ENCODE results near the gene CCDC12.

Gene CCDC12

DNA sequence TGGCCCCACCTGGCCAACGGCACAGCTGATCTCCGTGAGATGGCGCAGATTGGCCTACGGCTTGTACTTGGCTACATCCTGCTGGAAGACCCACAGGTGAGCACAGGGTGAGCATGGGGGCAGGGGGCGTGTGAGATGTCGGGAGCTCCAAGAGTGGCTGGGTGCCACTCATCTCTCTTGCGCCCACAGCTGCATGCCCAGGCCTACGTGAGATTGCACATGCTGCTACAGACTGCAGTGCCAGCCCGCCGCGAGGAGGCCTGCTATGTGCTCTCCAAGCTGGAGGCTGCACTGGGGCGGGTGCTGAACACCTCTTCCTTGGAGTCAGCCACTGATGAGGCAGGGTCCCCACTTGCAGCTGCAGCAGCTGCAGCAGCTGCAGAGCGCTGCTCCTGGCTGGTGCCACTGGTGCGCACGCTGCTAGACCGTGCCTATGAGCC lies 25.2 kb upstream of the CCDC12 start:
- no peak for DNase-seq
- TF ChIP-seq EZH2 (optimal IDR thresholded peaks at IDR 0.05; ENCODE audit: low read depth, low read length) (no peak), EZH2phosphoT487 (IDR thresholded peaks at IDR 0.05; ENCODE audit: low read length) (no peak)
- TF ChIP-seq, protein P1, sequence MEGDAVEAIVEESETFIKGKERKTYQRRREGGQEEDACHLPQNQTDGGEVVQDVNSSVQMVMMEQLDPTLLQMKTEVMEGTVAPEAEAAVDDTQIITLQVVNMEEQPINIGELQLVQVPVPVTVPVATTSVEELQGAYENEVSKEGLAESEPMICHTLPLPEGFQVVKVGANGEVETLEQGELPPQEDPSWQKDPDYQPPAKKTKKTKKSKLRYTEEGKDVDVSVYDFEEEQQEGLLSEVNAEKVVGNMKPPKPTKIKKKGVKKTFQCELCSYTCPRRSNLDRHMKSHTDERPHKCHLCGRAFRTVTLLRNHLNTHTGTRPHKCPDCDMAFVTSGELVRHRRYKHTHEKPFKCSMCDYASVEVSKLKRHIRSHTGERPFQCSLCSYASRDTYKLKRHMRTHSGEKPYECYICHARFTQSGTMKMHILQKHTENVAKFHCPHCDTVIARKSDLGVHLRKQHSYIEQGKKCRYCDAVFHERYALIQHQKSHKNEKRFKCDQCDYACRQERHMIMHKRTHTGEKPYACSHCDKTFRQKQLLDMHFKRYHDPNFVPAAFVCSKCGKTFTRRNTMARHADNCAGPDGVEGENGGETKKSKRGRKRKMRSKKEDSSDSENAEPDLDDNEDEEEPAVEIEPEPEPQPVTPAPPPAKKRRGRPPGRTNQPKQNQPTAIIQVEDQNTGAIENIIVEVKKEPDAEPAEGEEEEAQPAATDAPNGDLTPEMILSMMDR (IDR thresholded peaks at IDR 0.05; ENCODE audit: low read length) = no peak
- no peak overlapping the region for H3K4me3 ChIP-seq (ENCODE audit: low read length)
- no peak overlapping the region for H2AFZ ChIP-seq (ENCODE audit: low read length)
- no peak overlapping the region for H3K9ac ChIP-seq (ENCODE audit: low read length)
- no peaks in the 10 kb centered on the region for H3K27me3 ChIP-seq (replicated peaks; ENCODE audit: insufficient read depth, low read length)
- H3K4me1 ChIP-seq (ENCODE audit: low read length) = no peaks in the 10 kb centered on the region
- H3K4me2 ChIP-seq (ENCODE audit: low read depth, low read length) = no peak overlapping the region
- H3K9me2 ChIP-seq (replicated peaks; ENCODE audit: insufficient read depth, low read length) = no peaks in the 10 kb centered on the region
- no peaks in the 10 kb centered on the region; the same call in 1 of the 2 replicates for H3K36me3 ChIP-seq (replicated peaks; ENCODE audit: insufficient read depth, low read length)
- no peaks in the 10 kb centered on the region for H3K79me2 ChIP-seq (ENCODE audit: low read length)
- no peaks in the 10 kb centered on the region for H3F3A ChIP-seq (ENCODE audit: insufficient read depth, low read length)
- no peaks in the 10 kb centered on the region for H4K20me1 ChIP-seq (ENCODE audit: insufficient read depth, low read length)
- H3K27ac ChIP-seq (ENCODE audit: low read length) = no peak overlapping the region
- no peaks in the 10 kb centered on the region for H3K9me3 ChIP-seq (replicated peaks; ENCODE audit: insufficient read depth, low read length)

DNA sequence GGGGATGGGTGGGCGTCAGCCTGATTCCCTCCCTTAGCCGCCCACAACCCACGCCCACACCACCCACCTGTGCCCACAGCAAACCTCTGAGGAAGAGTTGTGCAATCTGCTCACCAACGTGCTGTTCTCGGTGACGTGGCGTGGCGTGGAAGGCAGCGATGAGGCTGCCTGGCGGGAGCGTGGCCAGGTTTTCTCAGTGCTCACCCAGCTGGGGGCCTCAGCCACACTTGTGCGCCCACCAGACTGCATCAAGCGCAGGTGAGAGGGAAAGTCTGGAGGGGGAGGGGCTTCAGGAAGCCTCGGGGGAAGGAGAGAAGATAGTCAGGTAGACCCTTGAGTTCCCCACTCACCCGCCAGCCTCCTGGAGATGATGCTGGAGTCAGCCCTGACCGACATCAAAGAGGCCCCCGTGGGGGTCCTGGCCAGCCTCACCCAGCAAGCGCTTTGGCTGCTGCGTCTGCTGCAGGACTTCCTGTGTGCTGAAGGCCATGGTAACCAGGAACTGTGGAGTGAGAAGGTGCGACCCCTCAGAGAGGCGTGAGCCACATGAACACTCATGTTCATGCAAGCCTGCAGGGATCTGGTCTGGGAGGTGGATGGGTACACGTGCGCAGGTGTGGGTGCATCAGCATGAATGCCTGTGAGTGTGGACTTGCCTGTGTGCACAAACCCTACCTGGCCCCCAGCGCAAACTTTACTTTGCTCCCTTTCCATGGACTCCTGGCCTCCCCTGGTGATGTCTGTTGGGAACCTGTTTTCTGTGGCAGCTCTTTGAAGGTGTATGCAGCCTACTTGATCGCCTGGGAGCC lies 24.6 kb upstream of the CCDC12 start:
- Histone ChIP-seq H3K9me2 (replicated peaks; ENCODE audit: insufficient read depth, low read length) (no peaks in the 10 kb centered on the region), H3F3A (ENCODE audit: insufficient read depth, low read length) (no peaks in the 10 kb centered on the region), H2AFZ (ENCODE audit: low read length) (no peak overlapping the region), H3K4me1 (ENCODE audit: low read length) (no peaks in the 10 kb centered on the region), H3K27me3 (replicated peaks; ENCODE audit: insufficient read depth, low read length) (no peaks in the 10 kb centered on the region), H3K27ac (ENCODE audit: low read length) (no peak overlapping the region), H3K4me2 (ENCODE audit: low read depth, low read length) (no peak overlapping the region), H3K9ac (ENCODE audit: low read length) (no peak overlapping the region), H3K36me3 (replicated peaks; ENCODE audit: insufficient read depth, low read length) (no peaks in the 10 kb centered on the region; the same call in 1 of the 2 replicates), H4K20me1 (ENCODE audit: insufficient read depth, low read length) (no peaks in the 10 kb centered on the region), H3K9me3 (replicated peaks; ENCODE audit: insufficient read depth, low read length) (no peaks in the 10 kb centered on the region), H3K4me3 (ENCODE audit: low read length) (no peak overlapping the region), H3K79me2 (ENCODE audit: low read length) (no peaks in the 10 kb centered on the region)
- TF ChIP-seq EZH2 (optimal IDR thresholded peaks at IDR 0.05; ENCODE audit: low read depth, low read length) (no peak), EZH2phosphoT487 (IDR thresholded peaks at IDR 0.05; ENCODE audit: low read length) (no peak)
- TF ChIP-seq, protein P1 (IDR thresholded peaks at IDR 0.05; ENCODE audit: low read length) = no peak
- no peak for DNase-seq

DNA sequence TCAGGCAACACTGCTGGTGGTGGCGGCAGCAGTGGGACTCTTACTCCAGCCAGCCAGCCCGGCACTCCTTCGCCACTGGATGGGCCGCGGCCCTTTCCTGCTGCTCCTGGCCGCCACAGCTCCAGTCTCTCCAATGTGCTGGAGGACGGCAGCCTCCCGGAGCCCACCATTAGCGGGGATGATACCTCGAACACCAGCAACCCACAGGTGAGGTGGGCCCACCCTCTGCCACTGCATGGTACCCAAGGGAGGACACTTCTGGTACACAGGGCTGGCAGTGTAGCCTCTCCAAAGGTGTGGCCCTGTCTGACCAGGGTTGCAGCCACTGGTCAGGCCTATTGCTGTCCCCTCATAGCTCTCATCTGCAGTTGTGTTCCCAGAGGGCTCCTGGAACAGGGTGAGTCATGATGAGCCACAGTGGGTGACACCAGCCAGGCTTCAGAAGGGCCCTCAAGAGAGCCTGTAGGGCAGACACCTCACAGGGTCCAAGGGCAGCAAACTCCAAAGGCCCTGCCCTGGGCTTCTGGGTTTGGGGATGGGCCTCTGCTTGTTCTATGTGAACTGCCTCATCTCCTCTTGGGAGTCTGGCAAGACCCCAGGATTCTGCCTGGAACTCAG lies 23.8 kb upstream of the CCDC12 start:
- H3K36me3 ChIP-seq (replicated peaks; ENCODE audit: insufficient read depth, low read length) = no peaks in the 10 kb centered on the region; the same call in 1 of the 2 replicates
- no peak overlapping the region for H3K4me3 ChIP-seq (ENCODE audit: low read length)
- no peak for DNase-seq
- no peak overlapping the region for H2AFZ ChIP-seq (ENCODE audit: low read length)
- no peak overlapping the region for H3K9ac ChIP-seq (ENCODE audit: low read length)
- H3K27ac ChIP-seq (ENCODE audit: low read length) = no peak overlapping the region
- H3K27me3 ChIP-seq (replicated peaks; ENCODE audit: insufficient read depth, low read length) = no peaks in the 10 kb centered on the region
- no peaks in the 10 kb centered on the region for H3F3A ChIP-seq (ENCODE audit: insufficient read depth, low read length)
- no peaks in the 10 kb centered on the region for H3K4me1 ChIP-seq (ENCODE audit: low read length)
- no peaks in the 10 kb centered on the region for H3K79me2 ChIP-seq (ENCODE audit: low read length)
- no peaks in the 10 kb centered on the region for H3K9me2 ChIP-seq (replicated peaks; ENCODE audit: insufficient read depth, low read length)
- TF ChIP-seq EZH2 (optimal IDR thresholded peaks at IDR 0.05; ENCODE audit: low read depth, low read length) = no peak
- TF ChIP-seq, protein P1 (IDR thresholded peaks at IDR 0.05; ENCODE audit: low read length) = no peak
- H4K20me1 ChIP-seq (ENCODE audit: insufficient read depth, low read length) = no peaks in the 10 kb centered on the region
- no peak overlapping the region for H3K4me2 ChIP-seq (ENCODE audit: low read depth, low read length)
- H3K9me3 ChIP-seq (replicated peaks; ENCODE audit: insufficient read depth, low read length) = no peaks in the 10 kb centered on the region
